Gastroesophageal sphincter (tissue), 3 donors: Measurements from ENCODE around the gene RALGPS1.

ENCODE experiments used
- POLR2A ChIP-seq, 2 donors: fragments of 450-650 bp; IDR thresholded peaks; one replicate each; pipeline ENCODE4 v1.6.1; 2017; ENCODE audit warnings: antibody characterized with exemption in 2 of 2, mild to moderate bottlenecking in 2 of 2, moderate library complexity in 1 of 2
- POLR2AphosphoS5 ChIP-seq: sonication (generic); formaldehyde crosslinking; IDR thresholded peaks from one replicate; pipeline ENCODE4 v1.6.1; 2017; ENCODE audit warnings: antibody characterized with exemption
- TF ChIP-seq, protein P1 (sequence below), 4 experiments: fragments of 200-600 bp in 2 of 4; fragments of 450-650 bp in 2 of 4; sonication (generic) in 1 of 4; IDR thresholded peaks; one replicate each; pipeline ENCODE4 v1.5.1; 2017 to 2019; ENCODE audit warnings: antibody characterized with exemption in 4 of 4, mild to moderate bottlenecking in 2 of 4, moderate library complexity in 2 of 4

DNA sequence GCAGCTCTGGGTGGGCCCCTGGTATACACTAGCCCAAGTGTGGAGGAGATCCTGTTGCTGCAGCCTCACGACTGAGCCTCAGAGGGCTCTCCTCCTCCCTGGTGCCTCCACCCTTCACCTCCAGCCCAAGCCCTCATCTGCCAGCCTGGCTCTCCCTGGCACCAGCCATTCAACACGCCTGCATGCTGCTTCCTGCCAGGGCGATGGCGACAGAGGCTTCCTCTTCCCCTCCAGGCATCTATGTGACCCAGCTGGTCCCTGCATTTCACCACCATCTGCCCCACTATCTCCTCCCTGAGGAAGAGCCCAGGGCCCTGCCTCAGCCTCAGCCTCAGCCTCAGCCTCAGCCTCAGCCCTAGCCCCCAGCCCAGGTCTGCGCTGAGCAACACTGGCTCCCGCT, 262.6 kb downstream of the RALGPS1 start:
- TF ChIP-seq POLR2A (IDR thresholded peaks at IDR 0.05) (no peak), POLR2AphosphoS5 (no peak)
- TF ChIP-seq, protein P1, sequence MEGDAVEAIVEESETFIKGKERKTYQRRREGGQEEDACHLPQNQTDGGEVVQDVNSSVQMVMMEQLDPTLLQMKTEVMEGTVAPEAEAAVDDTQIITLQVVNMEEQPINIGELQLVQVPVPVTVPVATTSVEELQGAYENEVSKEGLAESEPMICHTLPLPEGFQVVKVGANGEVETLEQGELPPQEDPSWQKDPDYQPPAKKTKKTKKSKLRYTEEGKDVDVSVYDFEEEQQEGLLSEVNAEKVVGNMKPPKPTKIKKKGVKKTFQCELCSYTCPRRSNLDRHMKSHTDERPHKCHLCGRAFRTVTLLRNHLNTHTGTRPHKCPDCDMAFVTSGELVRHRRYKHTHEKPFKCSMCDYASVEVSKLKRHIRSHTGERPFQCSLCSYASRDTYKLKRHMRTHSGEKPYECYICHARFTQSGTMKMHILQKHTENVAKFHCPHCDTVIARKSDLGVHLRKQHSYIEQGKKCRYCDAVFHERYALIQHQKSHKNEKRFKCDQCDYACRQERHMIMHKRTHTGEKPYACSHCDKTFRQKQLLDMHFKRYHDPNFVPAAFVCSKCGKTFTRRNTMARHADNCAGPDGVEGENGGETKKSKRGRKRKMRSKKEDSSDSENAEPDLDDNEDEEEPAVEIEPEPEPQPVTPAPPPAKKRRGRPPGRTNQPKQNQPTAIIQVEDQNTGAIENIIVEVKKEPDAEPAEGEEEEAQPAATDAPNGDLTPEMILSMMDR (IDR thresholded peaks at IDR 0.05) = no peak
